Esophagus (tissue), 2 donors: ENCODE results near the gene EEIG1. TPM values are rescaled to one million over a fixed set of nuclear protein-coding genes. Genes with fewer than 3 reads are reported as not detected.

Experiments used
- H3K27ac ChIP-seq, 2 donors: one replicate each; pipeline ENCODE4 v1.5.1; 2013; ENCODE audit warnings: low read depth in 2 of 2, mild to moderate bottlenecking in 2 of 2, inconsistent platforms in 1 of 2, low read length in 1 of 2, moderate library complexity in 1 of 2
- H3K27me3 ChIP-seq, 2 donors: one replicate each; pipeline ENCODE4 v1.6.1; 2013; ENCODE audit warnings: low read length in 2 of 2, control low read depth in 1 of 2, mild to moderate bottlenecking in 1 of 2; ENCODE audit not compliant: insufficient read depth in 2 of 2, control insufficient read depth in 1 of 2
- H3K36me3 ChIP-seq, 2 donors: one replicate each; pipeline ENCODE4 v1.6.1; 2013; ENCODE audit warnings: low read length in 1 of 2; ENCODE audit not compliant: control insufficient read depth in 2 of 2, insufficient read depth in 2 of 2
- H3K4me1 ChIP-seq, 2 donors: one replicate each; pipeline ENCODE4 v1.6.1; 2013; ENCODE audit warnings: low read length in 1 of 2; ENCODE audit not compliant: control insufficient read depth in 2 of 2, insufficient read depth in 2 of 2
- H3K4me3 ChIP-seq, 2 donors: one replicate each; pipeline ENCODE4 v1.5.1; 2013; ENCODE audit warnings: low read length in 2 of 2, mild to moderate bottlenecking in 2 of 2, low read depth in 1 of 2, moderate library complexity in 1 of 2
- H3K9me3 ChIP-seq, 2 donors: one replicate each; pipeline ENCODE4 v1.6.1; 2013; ENCODE audit warnings: mild to moderate bottlenecking in 2 of 2, low read depth in 1 of 2, low read length in 1 of 2, moderate library complexity in 1 of 2; ENCODE audit not compliant: control insufficient read depth in 2 of 2, insufficient read depth in 1 of 2
- WGBS, 2 donors: extraction: QIAGEN DNeasy Blood & Tissue Kit; methylation state at CpG; one replicate each; pipeline ENCODE4 v1.1.7; 2013; 5-methylcytosine and 5-hydroxymethylcytosine counted together
- polyA plus RNA-seq, 2 donors: library from polyadenylated mRNA; stranded (reverse); fragments of 200-250 nt; gene quantifications; one replicate each; pipeline ENCODE4 v1.2.3, GENCODE V29; 2013
- donor health status: healthy with polysubstance abuse.
- donor health status: Bipolar disorder and iron deficiency.

EEIG1 gene
- polyA plus RNA-seq, 2 donors: 34.3 to 53.1 TPM

GRCh38 chr9:128002959-128003358 is 22.2 kb upstream of the EEIG1 start:
- Histone ChIP-seq H3K36me3 (no peaks in the 10 kb centered on the region), H3K27me3 (no peaks in the 10 kb centered on the region), H3K4me3 (no peak overlapping the region), H3K9me3 (no peaks in the 10 kb centered on the region), H3K27ac (no peak overlapping the region), H3K4me1 (peaks cover 0 to 7% of the 10 kb centered on the region in 2 donors)
- 89 to 95% methylated on average over 5 of the region's 5 CpGs for WGBS, 2 donors

- Histone ChIP-seq H3K9me3 (no peaks in the 10 kb centered on the region), H3K27me3 (no peaks in the 10 kb centered on the region), H3K4me3 (no peak overlapping the region), H3K27ac (no peak overlapping the region), H3K4me1 (no peaks in the 10 kb centered on the region), H3K36me3 (no peaks in the 10 kb centered on the region)
- 64 to 66% methylated on average over 18 of the region's 18 CpGs for WGBS, 2 donors
Observed at GRCh38 chr9:128001779-128002298, 21.1 kb upstream of the EEIG1 start.

DNA sequence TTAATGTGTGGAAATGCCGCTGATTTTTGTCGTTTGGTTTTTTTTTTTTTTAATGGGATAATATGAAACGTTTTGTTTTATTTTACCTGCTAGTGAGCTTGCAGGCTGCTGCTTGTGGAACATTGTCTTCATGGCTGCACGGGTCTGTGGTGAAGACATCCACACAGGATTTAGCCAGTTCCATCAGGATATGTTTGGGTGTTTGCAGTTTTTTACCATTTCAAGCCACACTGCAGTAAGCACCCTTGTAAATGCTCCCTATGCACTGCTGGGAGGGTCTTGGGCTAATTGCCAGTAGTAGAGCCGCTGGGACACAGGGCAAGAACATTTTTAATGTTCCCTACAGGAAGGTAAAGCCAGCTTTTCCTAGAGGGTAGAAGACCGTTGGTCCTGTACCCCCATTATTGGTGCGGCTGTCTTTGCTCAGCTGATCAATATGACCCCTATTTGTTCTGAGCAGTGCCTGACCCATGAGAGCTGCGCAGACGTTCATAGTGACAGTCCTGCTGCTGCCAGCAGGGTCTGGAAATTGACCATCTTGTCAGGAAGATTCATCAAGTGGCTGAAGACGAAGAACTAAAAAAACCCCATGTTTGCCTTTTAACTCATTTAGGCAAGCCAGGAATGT is 20.5 kb upstream of the EEIG1 start:
- no peaks in the 10 kb centered on the region for H3K36me3 ChIP-seq
- H3K4me3 ChIP-seq: no peak overlapping the region
- H3K27me3 ChIP-seq: no peaks in the 10 kb centered on the region
- no peak overlapping the region for H3K27ac ChIP-seq
- WGBS, 2 donors: 72 to 75% methylated on average over 10 of the region's 10 CpGs
- H3K4me1 ChIP-seq: no peaks in the 10 kb centered on the region
- no peaks in the 10 kb centered on the region for H3K9me3 ChIP-seq

- Histone ChIP-seq H3K4me1 (no peaks in the 10 kb centered on the region), H3K9me3 (no peaks in the 10 kb centered on the region), H3K4me3 (no peak overlapping the region), H3K27ac (no peak overlapping the region), H3K36me3 (no peaks in the 10 kb centered on the region), H3K27me3 (no peaks in the 10 kb centered on the region)
- WGBS, 2 donors: 92 to 95% methylated on average over 2 of the region's 2 CpGs
Observed at GRCh38 chr9:127999461-127999860, 18.7 kb upstream of the EEIG1 start.

- Histone ChIP-seq H3K9me3 (no peaks in the 10 kb centered on the region), H3K4me1 (peaks cover 0 to 5% of the 10 kb centered on the region in 2 donors), H3K36me3 (no peaks in the 10 kb centered on the region), H3K4me3 (no peak overlapping the region), H3K27ac (no peak overlapping the region), H3K27me3 (no peaks in the 10 kb centered on the region)
- WGBS, 2 donors: 94 to 95% methylated on average over 4 of the region's 4 CpGs
Observed at GRCh38 chr9:127993721-127994120, 12.9 kb upstream of the EEIG1 start.

- WGBS, 2 donors: 94 to 97% methylated on average over 3 of the region's 3 CpGs
- H3K27me3 ChIP-seq: no peaks in the 10 kb centered on the region
- H3K36me3 ChIP-seq: no peaks in the 10 kb centered on the region
- no peaks in the 10 kb centered on the region for H3K9me3 ChIP-seq
- no peak overlapping the region for H3K4me3 ChIP-seq
- H3K27ac ChIP-seq: no peak overlapping the region
- peaks cover 0 to 5% of the 10 kb centered on the region in 2 donors for H3K4me1 ChIP-seq
Observed at GRCh38 chr9:127991757-127992274, 11.0 kb upstream of the EEIG1 start.

- Histone ChIP-seq H3K27ac (peak overlapping the region; percentile 17 to 64), H3K4me1 (peaks cover 2 to 5% of the 10 kb centered on the region in 2 donors), H3K36me3 (no peaks in the 10 kb centered on the region), H3K9me3 (no peaks in the 10 kb centered on the region), H3K4me3 (no peak overlapping the region), H3K27me3 (no peaks in the 10 kb centered on the region)
- 44 to 48% methylated on average over 10 of the region's 10 CpGs for WGBS, 2 donors
Observed at GRCh38 chr9:127991017-127991756, 10.4 kb upstream of the EEIG1 start.

DNA sequence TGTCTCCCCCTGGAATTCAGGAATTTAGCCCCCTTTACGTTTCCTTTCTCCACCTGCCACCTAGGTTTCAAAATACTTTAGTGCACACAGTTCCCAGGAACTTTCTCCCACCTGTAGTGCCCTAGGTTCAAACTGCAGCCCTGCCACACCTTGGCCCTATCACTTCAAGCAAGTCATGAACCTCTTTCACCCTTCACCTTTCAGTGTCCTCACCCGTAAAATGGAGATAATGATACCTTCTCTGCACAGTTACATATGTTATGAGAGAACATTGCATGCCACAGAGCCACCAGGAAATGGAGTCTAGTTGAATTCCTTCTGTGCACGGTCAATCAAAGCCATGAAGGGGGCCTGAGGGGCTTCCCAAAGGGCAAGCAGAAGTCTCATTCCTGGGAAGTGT is 9.8 kb upstream of the EEIG1 start:
- no peaks in the 10 kb centered on the region for H3K9me3 ChIP-seq
- no peak overlapping the region for H3K4me3 ChIP-seq
- H3K4me1 ChIP-seq: peaks cover 2 to 5% of the 10 kb centered on the region in 2 donors
- H3K36me3 ChIP-seq: no peaks in the 10 kb centered on the region
- WGBS, 2 donors: 80 to 83% methylated on average over 3 of the region's 3 CpGs
- peak overlapping the region; percentile 17 to 64 for H3K27ac ChIP-seq
- H3K27me3 ChIP-seq: no peaks in the 10 kb centered on the region

DNA sequence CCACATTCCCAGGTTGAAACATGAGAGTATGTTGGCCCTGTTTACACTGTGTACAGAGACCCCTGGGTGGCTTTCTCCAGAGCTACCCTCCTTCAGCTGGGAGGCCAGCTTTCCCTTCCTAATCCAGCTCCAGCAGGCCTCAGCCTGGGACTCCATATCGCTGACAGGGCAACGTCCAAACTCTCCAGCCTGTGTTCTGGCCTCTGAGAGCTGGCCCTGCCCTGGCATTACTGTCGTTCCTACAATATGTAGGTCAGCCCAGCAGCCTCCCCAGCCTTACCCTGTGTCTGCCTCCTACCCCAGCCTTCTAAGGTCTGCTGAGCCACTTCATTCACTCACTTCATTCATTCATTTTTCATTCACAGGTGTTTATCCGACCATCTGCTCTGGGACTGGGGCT is 8.3 kb upstream of the EEIG1 start:
- no peaks in the 10 kb centered on the region for H3K27me3 ChIP-seq
- no peaks in the 10 kb centered on the region for H3K9me3 ChIP-seq
- H3K27ac ChIP-seq: no peak overlapping the region
- H3K4me3 ChIP-seq: no peak overlapping the region
- 77 to 86% methylated on average over 4 of the region's 4 CpGs for WGBS, 2 donors
- no peaks in the 10 kb centered on the region for H3K36me3 ChIP-seq
- peaks cover 2 to 5% of the 10 kb centered on the region in 2 donors for H3K4me1 ChIP-seq
